Activated CD4-positive, alpha-beta T cell treated with anti-CD3 and anti-CD28 coated beads, Interleukin-10, Interleukin-2, amounts not matched to agents 100 ng/mL and 50 ng/mL, durations not matched to agents 16 hours and 8 hours (primary cell): ENCODE results near the gene AARS2.

Experiments
- DNase-seq: peaks from one replicate; pipeline ENCODE4 v3.0.0-alpha.2; 2020

The AARS2 gene

GRCh38 chr6:44272999-44273566 is 40.1 kb downstream of the AARS2 start:
- no peak for DNase-seq

- no peak for DNase-seq
Measured at GRCh38 chr6:44272529-44272928, 40.6 kb downstream of the AARS2 start.

- DNase-seq, result no peak
Measured at GRCh38 chr6:44271914-44272313, 41.2 kb downstream of the AARS2 start.

- no peak for DNase-seq
Measured at GRCh38 chr6:44271406-44271723, 41.8 kb downstream of the AARS2 start.

- no peak for DNase-seq
Measured at GRCh38 chr6:44270526-44271405, 42.4 kb downstream of the AARS2 start.

GRCh38 chr6:44269921-44270525 is 43.1 kb downstream of the AARS2 start, which contains the start of gene TMEM151B:
TSS of gene TMEM151B (plus strand) at chr6:44270450. CDS start at chr6:44270743, 293 bp downstream.
- no peak for DNase-seq

GRCh38 chr6:44269178-44269920 is 43.8 kb downstream of the AARS2 start:
- peak; percentile 59 for DNase-seq

- peak; percentile 70 for DNase-seq
Measured at GRCh38 chr6:44268095-44268628, 45.0 kb downstream of the AARS2 start.

GRCh38 chr6:44267252-44267651 is 45.9 kb downstream of the AARS2 start:
- DNase-seq, result no peak

GRCh38 chr6:44266347-44266746 is 46.8 kb downstream of the AARS2 start:
- DNase-seq, result no peak

GRCh38 chr6:44265722-44266233 is 47.4 kb downstream of the AARS2 start:
- no peak for DNase-seq

- DNase-seq, result peak; percentile 96
Measured at GRCh38 chr6:44265007-44265721, 48.0 kb downstream of the AARS2 start, which contains the start of gene NFKBIE. TSS of gene NFKBIE (minus strand) at chr6:44265551. CDS start at chr6:44265346, 205 bp downstream.

- peak; percentile 69 for DNase-seq
Measured at GRCh38 chr6:44264154-44265006, 48.8 kb downstream of the AARS2 start.

- DNase-seq, result peak; percentile 63
Measured at GRCh38 chr6:44263354-44264100, 49.6 kb downstream of the AARS2 start.

- DNase-seq, result no peak
Measured at GRCh38 chr6:44262467-44263353, 50.4 kb downstream of the AARS2 start.

GRCh38 chr6:44261581-44261980 is 51.6 kb downstream of the AARS2 start:
- DNase-seq, result no peak

- DNase-seq, result no peak
Measured at GRCh38 chr6:44260451-44261297, 52.5 kb downstream of the AARS2 start.

GRCh38 chr6:44260011-44260410 is 53.1 kb downstream of the AARS2 start:
- DNase-seq, result no peak
